CD4-positive, alpha-beta T cell (primary cell): ENCODE measurements around the gene SMAD3. TPM values are rescaled to one million over a fixed set of nuclear protein-coding genes. Genes with fewer than 3 reads are reported as not detected.
A peak's percentile ranks its signal among the peaks of the same experiment; 100 is the strongest.

ENCODE experiments used
- ATAC-seq: fragments of 200-7000 bp; cut with Tn5 transposase; one replicate; pipeline ENCODE4 v1.10.0; 2022; ENCODE audit warnings: mild to moderate bottlenecking; ENCODE audit not compliant: poor library complexity
- CTCF ChIA-PET: fragments of 350-600 bp; sonication (Branson Sonifier 250); formaldehyde crosslinking; loops from one replicate; lab custom pipeline; 2021; ENCODE audit warnings: antibody characterized with exemption, inconsistent platforms; lab: Charles Lee
- POLR2A ChIA-PET: fragments of 350-600 bp; sonication (Branson Sonifier 250); formaldehyde crosslinking; loops from one replicate; lab custom pipeline; 2021; ENCODE audit warnings: antibody characterized with exemption, inconsistent platforms; lab: Charles Lee
- DNase-seq, 14 experiments: peaks; one replicate each; pipeline ENCODE4 v3.0.0-alpha.2; 2013 to 2020; ENCODE audit warnings: mixed read lengths in 2 of 14
- H3K27ac ChIP-seq, 2 donors: one replicate each; pipeline versions ENCODE4 v1.5.1 to v1.7.0; 2013; ENCODE audit warnings: low read length in 2 of 2, low read depth in 1 of 2, mild to moderate bottlenecking in 1 of 2
- H3K27me3 ChIP-seq, 2 experiments: 1 replicate in 1 of 2; 2 replicates in 1 of 2; pipeline versions ENCODE4 v1.6.1 to v1.7.0; 2013; ENCODE audit warnings: low read length in 2 of 2, control low read depth in 1 of 2, mild to moderate bottlenecking in 1 of 2, moderate library complexity in 1 of 2; ENCODE audit not compliant: insufficient read depth in 2 of 2, control insufficient read depth in 1 of 2
- H3K36me3 ChIP-seq: one replicate; pipeline ENCODE4 v1.6.1; 2013; ENCODE audit warnings: low read length, control low read depth; ENCODE audit not compliant: insufficient read depth
- H3K4me1 ChIP-seq: one replicate; pipeline ENCODE4 v1.6.1; 2013; ENCODE audit warnings: low read length, control low read depth; ENCODE audit not compliant: insufficient read depth
- H3K4me3 ChIP-seq: one replicate; pipeline ENCODE4 v1.5.1; 2013; ENCODE audit warnings: mild to moderate bottlenecking, low read length, moderate library complexity
- H3K9me3 ChIP-seq, 2 experiments: 1 replicate in 1 of 2; 2 replicates in 1 of 2; pipeline versions ENCODE4 v1.6.1 to v1.7.0; 2013; ENCODE audit warnings: low read length in 2 of 2, mild to moderate bottlenecking in 2 of 2, control low read depth in 1 of 2, moderate library complexity in 1 of 2; ENCODE audit not compliant: control insufficient read depth in 1 of 2, insufficient read depth in 1 of 2
- H3K27ac Mint-ChIP-seq: one replicate; pipeline ENCODE4 v1.8.0; 2020; ENCODE audit warnings: mixed read lengths
- H3K27me3 Mint-ChIP-seq: one replicate; pipeline ENCODE4 v1.8.0; 2021; ENCODE audit warnings: mixed read lengths
- H3K36me3 Mint-ChIP-seq: one replicate; pipeline ENCODE4 v1.8.0; 2021; ENCODE audit warnings: low read depth, mixed read lengths
- H3K4me1 Mint-ChIP-seq: one replicate; pipeline ENCODE4 v1.8.0; 2021; ENCODE audit warnings: low read depth, mixed read lengths
- H3K4me3 Mint-ChIP-seq: one replicate; pipeline ENCODE4 v1.8.0; 2020; ENCODE audit warnings: mild to moderate bottlenecking, mixed read lengths
- H3K9me3 Mint-ChIP-seq: one replicate; pipeline ENCODE4 v1.8.0; 2020; ENCODE audit warnings: mixed read lengths
- intact Hi-C, 2 experiments: fragments of 100-400 bp; cut with DNase I in 1 of 2; cut with micrococcal nuclease in 1 of 2; formaldehyde crosslinking; loops; one replicate each; pipeline versions ENCODE4 v1.15.1 to v1.9.0; 2023 to 2025; cut with DNase I, micrococcal nuclease
- total RNA-seq, 174 experiments: library from RNA in 2 of 174; stranded (reverse) in 2 of 174; gene quantifications; one replicate each; pipeline ENCODE4 v1.2.3 and lab custom pipeline; 2021 to 2026
- TF ChIP-seq, protein P1 (sequence below): fragments of 200-600 bp; IDR thresholded peaks from one replicate; pipeline ENCODE4 v1.8.0; 2022; ENCODE audit warnings: antibody characterized with exemption, mild to moderate bottlenecking

SMAD3 gene
- total RNA-seq, 2 experiments from 2014 or later: 30.0 to 31.0 TPM

- Mint-ChIP-seq H3K4me3 (peak overlapping the region; percentile 81), H3K27me3 (no peaks in the 10 kb centered on the region), H3K27ac (peak overlapping the region; percentile 89), H3K9me3 (no peaks in the 10 kb centered on the region), H3K4me1 (peaks cover 97% of the 10 kb centered on the region), H3K36me3 (no peaks in the 10 kb centered on the region)
- H3K27ac ChIP-seq: peak overlapping the region; percentile 45 to 72
- TF ChIP-seq, protein P1, sequence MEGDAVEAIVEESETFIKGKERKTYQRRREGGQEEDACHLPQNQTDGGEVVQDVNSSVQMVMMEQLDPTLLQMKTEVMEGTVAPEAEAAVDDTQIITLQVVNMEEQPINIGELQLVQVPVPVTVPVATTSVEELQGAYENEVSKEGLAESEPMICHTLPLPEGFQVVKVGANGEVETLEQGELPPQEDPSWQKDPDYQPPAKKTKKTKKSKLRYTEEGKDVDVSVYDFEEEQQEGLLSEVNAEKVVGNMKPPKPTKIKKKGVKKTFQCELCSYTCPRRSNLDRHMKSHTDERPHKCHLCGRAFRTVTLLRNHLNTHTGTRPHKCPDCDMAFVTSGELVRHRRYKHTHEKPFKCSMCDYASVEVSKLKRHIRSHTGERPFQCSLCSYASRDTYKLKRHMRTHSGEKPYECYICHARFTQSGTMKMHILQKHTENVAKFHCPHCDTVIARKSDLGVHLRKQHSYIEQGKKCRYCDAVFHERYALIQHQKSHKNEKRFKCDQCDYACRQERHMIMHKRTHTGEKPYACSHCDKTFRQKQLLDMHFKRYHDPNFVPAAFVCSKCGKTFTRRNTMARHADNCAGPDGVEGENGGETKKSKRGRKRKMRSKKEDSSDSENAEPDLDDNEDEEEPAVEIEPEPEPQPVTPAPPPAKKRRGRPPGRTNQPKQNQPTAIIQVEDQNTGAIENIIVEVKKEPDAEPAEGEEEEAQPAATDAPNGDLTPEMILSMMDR: no peak
- H3K27me3 ChIP-seq: no peaks in the 10 kb centered on the region
- peaks cover 10% of the 10 kb centered on the region for H3K36me3 ChIP-seq
- H3K9me3 ChIP-seq: no peaks in the 10 kb centered on the region
- ChIA-PET POLR2A (interaction anchor here (0.6 to 9.8 kb wide), 12 partner anchors 9 to 172 kb away, joined by 3 to 119 read pairs (median 5); partner anchors contain the start of genes AAGAB, IQCH and SMAD3), CTCF (interaction anchor here (1.1 to 2.9 kb wide), 5 partner anchors 18 to 137 kb away, joined by 4 to 11 read pairs (median 4); partner anchors contain the start of gene SMAD3)
- peak; percentile 22 for ATAC-seq
- peak in 4 of 14 experiments; percentile 45 to 68 (median 60) for DNase-seq
- peaks cover 98% of the 10 kb centered on the region for H3K4me1 ChIP-seq
- peak overlapping the region; percentile 19 for H3K4me3 ChIP-seq
- intact Hi-C loops: loop anchor here (2.0 to 5.0 kb wide), 6 partner anchors 14 to 49 kb away; no protein-coding TSS in a partner anchor
Observed at GRCh38 chr15:67083135-67083762, 17.8 kb downstream of the SMAD3 start.

DNA sequence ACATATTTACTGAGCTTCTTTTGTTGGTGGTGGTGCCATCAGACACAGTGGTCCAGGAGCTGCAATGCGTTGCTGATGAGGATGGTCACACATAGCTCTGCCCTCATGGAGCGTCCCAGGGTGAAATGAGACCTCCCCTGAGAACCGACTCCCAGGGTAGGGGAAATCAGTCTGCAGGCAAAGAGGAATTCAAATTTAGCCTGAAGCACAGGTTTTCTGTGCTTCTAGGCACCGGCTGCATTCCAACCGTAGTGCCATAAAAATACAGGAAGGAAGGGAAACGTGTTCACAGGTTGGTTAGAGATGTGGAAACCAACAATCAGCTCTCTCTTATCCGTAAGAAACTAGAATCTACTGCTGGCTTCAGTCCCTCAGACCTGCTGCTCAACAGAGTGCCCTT is 19.2 kb downstream of the SMAD3 start:
- Mint-ChIP-seq H3K27me3 (no peaks in the 10 kb centered on the region), H3K36me3 (no peaks in the 10 kb centered on the region), H3K4me3 (peak overlapping the region; percentile 81), H3K9me3 (no peaks in the 10 kb centered on the region), H3K27ac (peak overlapping the region; percentile 89), H3K4me1 (peaks cover 95% of the 10 kb centered on the region)
- no peaks in the 10 kb centered on the region for H3K27me3 ChIP-seq
- no peaks in the 10 kb centered on the region for H3K9me3 ChIP-seq
- H3K4me1 ChIP-seq: peaks cover 100% of the 10 kb centered on the region
- peaks cover 8% of the 10 kb centered on the region for H3K36me3 ChIP-seq
- H3K4me3 ChIP-seq: no peak overlapping the region
- DNase-seq (no peak), ATAC-seq (no peak)
- TF ChIP-seq, protein P1: no peak
- intact Hi-C loops: loop anchor here (5.0 kb wide), 3 partner anchors 33 to 48 kb away; no protein-coding TSS in a partner anchor
- H3K27ac ChIP-seq: peak overlapping the region in 1 of 2 donors; percentile 18
- ChIA-PET POLR2A (interaction anchor here (0.5 to 9.8 kb wide), 11 partner anchors 10 to 613 kb away, joined by 3 to 119 read pairs (median 4); partner anchors contain the start of genes AAGAB, IQCH and SMAD3), CTCF (interaction anchor here (0.7 kb wide), 1 partner anchor 174 kb away, joined by 3 read pairs; no protein-coding TSS in a partner anchor)

GRCh38 chr15:67085237-67085817 is 19.9 kb downstream of the SMAD3 start:
- Histone ChIP-seq H3K27ac (peak overlapping the region in 1 of 2 donors; percentile 31), H3K36me3 (peaks cover 3% of the 10 kb centered on the region), H3K27me3 (no peaks in the 10 kb centered on the region), H3K4me3 (no peak overlapping the region), H3K9me3 (no peaks in the 10 kb centered on the region), H3K4me1 (peaks cover 100% of the 10 kb centered on the region)
- Mint-ChIP-seq H3K9me3 (no peaks in the 10 kb centered on the region), H3K4me3 (peak overlapping the region; percentile 36), H3K27me3 (no peaks in the 10 kb centered on the region), H3K36me3 (no peaks in the 10 kb centered on the region), H3K4me1 (peaks cover 95% of the 10 kb centered on the region), H3K27ac (peak overlapping the region; percentile 89)
- ATAC-seq (no peak), DNase-seq (peak in 4 of 14 experiments; percentile 53 to 57 (median 56))
- POLR2A ChIA-PET: interaction anchor here (0.5 to 9.8 kb wide), 8 partner anchors 11 to 614 kb away, joined by 3 to 105 read pairs (median 5); no protein-coding TSS in a partner anchor
- CTCF ChIA-PET: no interaction called here
- intact Hi-C loops: no loop called here
- TF ChIP-seq, protein P1: no peak
